NCI-H345 (cell line): ENCODE results near the gene RPRD2.

ENCODE experiments used
- DNase-seq: peaks from one replicate; lab custom pipeline; 2025; lab: John Stamatoyannopoulos, UW

Gene RPRD2

DNA sequence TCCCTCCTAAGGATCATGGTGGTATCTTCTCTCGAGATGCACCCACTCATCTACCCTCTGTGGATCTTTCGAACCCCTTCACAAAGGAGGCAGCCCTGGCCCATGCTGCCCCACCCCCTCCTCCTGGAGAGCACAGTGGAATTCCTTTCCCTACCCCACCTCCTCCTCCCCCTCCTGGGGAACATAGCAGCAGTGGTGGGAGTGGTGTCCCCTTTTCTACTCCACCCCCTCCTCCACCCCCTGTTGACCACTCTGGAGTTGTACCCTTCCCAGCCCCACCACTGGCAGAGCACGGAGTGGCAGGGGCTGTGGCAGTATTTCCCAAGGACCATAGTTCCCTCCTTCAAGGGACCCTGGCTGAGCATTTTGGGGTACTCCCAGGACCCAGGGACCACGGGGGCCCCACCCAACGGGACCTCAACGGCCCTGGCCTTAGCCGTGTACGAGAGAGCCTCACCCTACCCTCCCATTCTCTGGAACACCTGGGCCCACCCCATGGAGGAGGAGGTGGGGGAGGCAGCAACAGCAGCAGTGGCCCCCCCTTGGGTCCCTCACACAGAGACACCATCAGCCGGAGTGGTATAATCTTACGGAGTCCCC is 108.8 kb downstream of the RPRD2 start:
- DNase-seq, result no peak

DNA sequence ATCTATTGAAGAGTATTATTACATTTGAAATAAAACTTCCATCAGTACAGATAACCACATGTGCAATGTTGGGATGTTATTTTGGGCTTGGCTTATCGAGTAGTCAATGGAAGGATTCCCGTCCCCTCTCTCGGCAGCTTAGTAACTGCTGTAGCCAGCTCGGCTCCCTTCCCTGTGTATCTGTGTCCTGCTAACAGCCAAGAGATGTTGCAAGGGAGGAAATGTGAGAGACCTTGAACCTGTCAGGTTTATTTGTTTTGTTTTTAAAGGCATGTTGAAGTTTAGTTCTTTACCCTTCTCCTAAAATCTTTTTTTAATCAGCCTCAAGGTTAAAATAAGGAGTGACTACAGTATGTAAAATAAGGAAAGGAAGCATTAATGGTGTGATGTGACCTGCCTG is 109.7 kb downstream of the RPRD2 start:
- DNase-seq, result no peak

DNA sequence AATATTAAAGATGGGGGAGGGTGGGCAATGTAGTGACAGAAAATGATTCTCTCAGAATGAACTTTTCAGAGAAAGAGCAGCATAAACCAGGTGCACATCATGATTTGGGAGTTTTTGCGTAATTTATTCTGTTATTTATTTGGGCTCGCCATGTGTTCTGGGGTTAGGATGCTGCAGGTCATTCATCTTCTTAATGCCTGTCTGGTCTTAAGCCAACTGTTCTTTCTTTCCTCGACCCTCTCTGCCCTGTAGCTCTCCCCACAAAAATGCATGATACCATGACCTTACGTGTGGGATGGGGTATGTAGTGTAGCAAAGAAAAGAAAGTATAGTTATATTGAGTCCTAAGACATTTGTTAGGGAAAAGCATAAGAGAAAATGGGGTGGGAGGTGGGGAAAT is 110.9 kb downstream of the RPRD2 start:
- DNase-seq, result no peak

DNA sequence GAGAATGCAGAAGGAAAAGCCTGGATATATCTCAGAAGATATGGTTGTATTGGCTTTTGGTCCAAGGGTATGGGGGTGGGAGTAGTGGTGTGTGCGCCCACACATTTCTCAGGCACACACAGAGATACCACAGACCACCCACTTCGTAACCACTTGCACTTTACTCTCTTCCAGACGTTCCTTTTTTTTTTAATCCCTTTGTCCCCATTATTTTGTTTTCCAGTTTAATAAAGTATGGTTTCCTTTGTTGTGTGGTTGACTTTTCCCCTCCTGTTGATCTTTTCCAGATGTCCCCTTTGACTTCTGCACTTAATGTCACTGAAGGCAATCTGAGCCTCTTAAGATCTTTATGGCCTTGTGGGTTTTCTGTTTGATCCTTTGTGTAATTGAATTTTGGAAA is 112.8 kb downstream of the RPRD2 start:
- DNase-seq, result no peak

DNA sequence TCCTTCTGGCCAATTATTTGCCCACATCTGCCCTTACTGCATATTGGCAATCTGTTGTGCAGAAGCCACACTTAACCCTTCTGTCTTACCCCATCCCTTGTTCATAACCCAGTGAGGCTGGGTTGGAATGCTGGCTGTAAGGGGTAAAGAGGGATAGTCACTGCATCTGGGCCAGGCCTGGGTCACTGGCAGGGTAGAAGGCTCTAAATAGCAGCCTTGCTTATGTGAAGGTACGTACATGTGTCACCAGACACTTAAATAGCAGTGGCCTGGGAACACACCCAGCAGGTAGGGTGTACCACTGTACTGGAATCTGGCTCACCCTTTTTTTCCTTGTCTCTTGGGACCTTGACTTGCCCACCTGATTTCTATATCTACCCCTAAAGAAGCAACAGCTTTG is 113.4 kb downstream of the RPRD2 start:
- no peak for DNase-seq

DNA sequence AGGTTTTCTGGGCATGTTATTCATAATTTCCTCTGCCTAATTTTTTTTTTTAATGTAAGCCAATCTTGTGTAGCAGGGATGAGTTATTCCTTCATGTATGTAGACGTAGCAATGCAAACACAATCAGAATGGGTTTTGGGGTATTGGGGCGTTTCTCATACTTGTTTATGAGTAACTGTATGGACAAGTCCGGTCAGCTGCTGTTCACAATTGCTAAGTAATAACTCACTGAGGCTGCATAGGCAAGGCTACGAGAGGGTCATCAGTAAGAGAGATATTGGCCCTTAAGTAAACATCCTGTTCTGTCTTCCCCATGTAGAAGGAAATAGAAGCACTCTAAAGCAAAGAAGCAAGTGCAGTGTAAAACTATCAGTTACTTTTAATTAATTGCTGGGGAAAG is 113.8 kb downstream of the RPRD2 start:
- no peak for DNase-seq

DNA sequence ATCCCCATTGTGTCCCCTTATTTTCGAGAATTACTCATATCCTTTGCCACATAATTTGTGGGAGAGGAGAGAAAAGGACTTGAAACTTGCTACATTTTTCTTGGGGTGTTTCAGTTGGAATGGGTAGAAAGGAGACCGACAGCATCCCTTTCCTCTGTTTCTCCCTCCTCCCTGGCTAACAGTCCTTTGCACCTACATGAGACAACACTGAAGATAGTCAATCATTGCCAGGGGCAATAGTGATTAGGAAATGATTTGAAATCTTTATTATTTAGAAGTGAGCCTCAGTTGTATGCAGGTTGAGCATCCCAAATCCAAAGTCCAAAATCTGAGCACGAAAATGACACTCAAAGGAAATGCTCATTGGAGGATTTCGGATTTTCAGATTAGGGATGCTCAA is 115.4 kb downstream of the RPRD2 start:
- DNase-seq, result no peak

DNA sequence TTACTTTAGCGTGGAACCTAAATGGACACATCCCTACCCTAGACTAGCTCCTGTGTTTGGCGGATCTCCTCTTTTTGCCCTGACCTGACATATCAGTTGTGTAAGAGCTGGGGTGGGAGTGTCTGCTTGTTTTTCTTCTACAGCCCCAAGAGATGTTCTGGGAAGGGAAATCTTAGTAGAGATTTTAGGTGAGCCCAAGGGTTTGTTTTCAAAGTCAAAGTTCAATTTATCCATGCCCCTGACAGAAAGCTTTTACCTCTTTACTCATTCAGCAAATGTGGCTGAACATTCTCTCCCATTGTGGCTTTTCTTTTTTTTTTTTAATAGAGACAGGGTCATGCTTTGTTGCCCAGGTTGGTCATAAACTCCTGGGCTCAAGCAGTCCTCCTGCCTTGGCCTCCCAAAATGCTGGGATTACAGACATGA is 116.0 kb downstream of the RPRD2 start:
- DNase-seq, result no peak

DNA sequence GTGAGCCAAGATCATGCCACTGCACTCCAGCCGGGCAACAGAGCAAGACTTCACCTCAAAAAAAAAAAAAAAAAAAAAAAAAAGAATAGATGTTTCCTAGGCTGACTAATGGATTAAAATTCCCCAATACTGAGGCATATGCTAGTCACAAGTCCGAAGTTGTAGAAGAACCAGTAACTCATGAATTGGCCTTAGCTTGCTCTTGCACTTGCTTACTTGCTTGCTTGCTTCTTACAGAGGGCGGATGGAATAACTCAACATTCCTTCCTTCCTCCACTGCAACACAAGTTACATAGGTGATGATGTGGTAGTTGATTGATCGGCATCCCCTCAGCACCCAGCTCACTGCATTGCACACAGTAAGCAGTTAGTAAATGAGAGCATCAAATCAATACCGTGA is 120.5 kb downstream of the RPRD2 start:
- no peak for DNase-seq

DNA sequence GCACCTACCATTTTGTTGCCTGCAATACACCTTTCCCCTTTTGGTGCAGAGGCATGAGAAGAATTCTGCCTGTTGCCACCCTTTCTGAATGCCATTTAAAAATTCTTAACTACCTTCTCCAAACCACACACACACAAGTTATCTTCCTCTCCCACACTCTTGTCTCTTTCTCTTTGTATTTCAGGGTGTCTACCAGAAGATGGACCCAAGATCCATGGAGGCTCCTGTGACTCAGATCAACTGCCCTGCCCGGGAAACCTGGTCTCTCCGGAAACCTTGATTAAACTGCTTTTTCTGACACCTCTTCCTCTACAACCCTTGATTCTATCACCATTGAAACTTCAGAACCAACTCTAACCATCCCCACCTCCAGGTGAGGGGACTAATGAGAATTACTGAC is 120.9 kb downstream of the RPRD2 start:
- no peak for DNase-seq

DNA sequence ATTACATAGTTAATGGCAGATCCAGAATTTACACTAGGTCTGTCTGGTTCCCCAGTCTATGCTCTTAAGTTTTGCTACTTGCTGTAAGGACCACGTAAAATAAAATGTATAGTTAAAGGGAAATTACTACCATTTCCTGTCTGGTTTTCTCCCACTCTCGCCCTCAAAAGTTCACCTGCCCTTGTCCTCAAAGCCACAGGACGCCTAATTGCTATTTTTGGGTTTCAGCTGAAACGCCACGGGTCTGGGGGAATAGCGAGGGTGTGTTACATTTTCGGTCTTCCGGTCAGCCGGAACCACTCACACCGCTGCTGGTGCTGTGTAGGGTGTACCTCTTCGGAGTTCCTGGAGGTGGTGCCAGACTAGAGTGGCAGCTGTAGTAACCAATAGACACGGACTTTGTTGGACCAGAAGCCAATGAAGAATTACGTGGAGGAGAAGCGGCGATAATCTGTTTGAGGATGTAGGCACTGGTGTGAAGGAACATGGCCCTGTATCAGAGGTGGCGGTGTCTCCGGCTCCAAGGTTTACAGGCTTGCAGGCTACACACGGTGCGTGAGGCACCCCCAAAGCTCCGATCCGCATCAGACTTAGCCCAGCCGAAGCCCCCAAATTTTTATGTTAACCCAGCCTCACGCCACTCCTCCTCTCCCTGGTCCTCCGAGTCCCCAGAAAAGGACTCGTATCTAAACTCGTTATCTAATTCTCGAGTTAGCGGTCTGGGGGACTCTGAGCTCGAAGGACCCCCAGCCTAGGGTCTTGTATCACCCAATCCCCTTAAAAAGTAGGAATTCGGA is 123.2 kb downstream of the RPRD2 start, which contains the start of gene TARS2:
TSS of gene TARS2 (plus strand) at position 454 of the 797 bp plus-strand sequence. CDS start at position 486, 32 bp downstream.
- peak; percentile 100 for DNase-seq

DNA sequence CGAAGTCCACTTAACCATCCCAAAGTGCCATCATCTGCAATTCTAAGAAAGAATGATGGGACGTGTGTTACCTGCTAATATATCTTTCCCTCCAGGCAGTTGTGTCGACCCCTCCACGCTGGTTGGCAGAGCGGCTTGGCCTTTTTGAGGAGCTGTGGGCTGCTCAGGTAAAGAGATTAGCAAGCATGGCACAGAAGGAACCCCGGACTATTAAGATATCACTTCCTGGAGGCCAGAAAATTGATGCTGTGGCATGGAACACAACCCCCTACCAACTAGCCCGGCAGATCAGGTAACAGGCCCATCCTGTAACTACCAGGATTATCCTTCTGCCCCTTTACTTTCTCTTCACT is 123.8 kb downstream of the RPRD2 start:
- no peak for DNase-seq

DNA sequence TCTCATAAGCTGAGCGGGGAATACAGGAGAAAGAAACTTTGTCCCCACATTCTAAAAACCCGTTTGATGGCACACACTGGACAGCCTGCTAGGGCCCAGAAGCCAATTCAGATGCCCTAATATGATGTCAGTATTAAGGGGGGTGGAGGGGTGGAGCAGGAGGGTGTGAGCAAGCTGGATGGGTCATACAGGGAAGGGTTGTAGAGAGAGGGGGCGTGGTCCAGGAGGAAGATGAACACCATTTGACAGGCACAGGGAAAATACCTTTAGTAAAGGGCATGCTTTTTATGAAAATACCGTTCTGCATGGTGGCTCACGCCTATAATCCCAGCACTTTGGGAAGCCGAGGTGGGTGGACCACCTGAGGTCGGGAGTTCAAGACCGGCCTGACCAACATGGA is 129.2 kb downstream of the RPRD2 start:
- DNase-seq, result no peak

DNA sequence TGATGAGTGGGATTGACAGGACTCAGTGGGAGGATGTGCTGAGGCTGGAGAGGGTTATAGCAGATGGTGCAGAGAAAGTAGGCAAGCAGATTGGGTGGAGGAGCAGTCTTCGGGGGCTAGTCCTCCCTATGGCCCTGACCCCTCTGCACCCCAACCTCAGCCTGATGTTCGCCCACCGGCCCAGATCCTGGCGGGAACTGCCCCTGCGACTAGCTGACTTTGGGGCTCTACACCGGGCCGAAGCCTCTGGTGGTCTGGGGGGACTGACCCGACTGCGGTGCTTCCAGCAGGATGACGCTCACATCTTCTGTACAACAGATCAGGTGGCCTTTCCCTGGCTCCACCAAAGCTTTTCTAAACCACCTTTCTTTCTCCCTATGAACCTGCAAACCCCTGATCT is 134.4 kb downstream of the RPRD2 start:
- DNase-seq, result no peak

DNA sequence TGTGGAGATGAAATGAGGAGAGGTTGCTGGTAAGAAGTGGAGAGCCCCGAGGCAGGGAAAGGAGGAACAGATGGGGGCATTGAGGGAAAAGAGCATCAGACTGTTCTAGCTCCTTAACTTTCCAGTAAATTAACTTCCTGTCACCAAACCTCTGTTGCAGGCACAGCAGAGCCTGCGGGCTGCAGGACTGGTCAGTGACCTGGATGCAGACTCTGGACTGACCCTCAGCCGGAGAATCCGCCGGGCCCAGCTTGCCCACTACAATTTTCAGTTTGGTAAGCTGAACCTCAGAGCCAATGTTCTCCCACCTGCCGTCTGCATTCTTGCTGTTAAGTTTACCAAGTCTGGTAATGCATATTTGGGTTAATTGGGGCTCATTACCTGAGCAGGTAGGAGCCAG is 141.5 kb downstream of the RPRD2 start:
- no peak for DNase-seq

DNA sequence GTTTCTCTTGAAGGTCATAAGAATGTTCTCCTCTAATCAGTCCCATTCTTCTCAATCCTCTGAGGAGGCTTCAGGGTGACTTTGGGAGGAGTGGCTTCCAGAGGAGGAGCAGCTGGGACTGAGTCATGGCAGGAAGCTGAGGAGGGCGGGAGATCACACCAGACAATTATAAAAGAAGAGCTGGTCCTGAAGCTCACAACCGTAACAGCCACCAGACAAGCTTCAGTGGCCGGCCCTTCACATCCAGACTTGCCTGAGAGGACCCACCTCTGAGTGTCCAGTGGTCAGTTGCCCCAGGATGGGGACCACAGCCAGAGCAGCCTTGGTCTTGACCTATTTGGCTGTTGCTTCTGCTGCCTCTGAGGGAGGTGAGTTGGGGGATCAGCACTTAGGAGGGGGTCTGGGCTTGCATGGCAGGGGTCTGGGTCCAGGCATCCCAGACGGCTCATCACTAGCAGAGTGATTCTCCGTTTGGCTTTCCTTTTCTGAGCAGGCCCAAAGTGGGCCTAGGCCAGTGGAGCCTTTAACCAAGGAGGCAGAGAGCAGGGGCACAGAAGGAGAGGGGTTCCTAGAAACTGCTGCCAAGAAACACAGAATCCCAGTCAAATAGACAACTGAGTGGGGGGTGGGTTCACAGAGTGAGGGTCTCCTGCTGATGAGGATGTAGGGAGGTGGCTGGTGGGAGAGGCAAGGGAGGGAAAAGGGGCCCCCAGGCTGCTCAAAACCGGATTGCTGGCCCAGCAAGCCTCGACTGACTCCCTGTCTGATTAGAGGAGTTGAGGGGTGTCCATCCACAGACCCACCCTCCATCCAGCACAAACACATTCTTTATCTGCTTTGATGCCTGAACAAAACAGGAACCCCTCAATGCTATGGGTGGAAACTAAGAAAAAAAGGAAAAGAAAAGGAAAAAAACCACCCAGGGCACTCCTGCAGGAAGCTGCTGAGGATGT is 144.2 kb downstream of the RPRD2 start, which contains the start of gene ECM1:
TSS of gene ECM1 (plus strand) at position 198 of the 953 bp plus-strand sequence. CDS start at position 299, 101 bp downstream.
- DNase-seq, result no peak

DNA sequence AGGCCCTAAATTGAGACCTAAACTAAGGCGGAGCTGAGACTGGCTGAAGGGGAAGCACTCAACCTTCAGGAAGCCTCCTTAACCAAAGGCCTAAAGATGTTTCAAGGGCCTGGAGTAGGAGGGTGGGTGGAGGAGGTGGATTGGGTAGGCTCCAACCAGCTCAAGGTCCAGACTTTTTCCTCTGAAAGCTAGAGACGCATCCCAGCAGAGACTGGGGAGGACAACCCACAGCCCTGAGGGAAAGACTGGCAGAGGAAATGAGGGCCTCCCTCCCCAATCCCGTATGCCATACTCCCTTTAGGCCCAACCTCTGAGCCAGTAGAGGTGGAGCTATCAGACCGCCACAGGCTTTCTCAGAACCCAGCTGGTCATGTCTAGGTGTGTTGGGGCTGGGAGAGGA is 145.0 kb downstream of the RPRD2 start:
- no peak for DNase-seq

DNA sequence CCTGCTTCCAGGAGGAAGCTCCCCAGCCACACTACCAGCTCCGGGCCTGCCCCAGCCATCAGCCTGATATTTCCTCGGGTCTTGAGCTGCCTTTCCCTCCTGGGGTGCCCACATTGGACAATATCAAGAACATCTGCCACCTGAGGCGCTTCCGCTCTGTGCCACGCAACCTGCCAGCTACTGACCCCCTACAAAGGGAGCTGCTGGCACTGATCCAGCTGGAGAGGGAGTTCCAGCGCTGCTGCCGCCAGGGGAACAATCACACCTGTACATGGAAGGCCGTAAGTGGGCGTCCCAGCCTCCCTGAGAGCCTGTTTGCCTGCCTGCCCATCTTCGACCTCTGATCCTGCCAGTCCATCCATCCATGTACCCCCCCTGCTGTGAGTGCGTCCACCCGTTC is 147.6 kb downstream of the RPRD2 start:
- DNase-seq, result peak; percentile 99

DNA sequence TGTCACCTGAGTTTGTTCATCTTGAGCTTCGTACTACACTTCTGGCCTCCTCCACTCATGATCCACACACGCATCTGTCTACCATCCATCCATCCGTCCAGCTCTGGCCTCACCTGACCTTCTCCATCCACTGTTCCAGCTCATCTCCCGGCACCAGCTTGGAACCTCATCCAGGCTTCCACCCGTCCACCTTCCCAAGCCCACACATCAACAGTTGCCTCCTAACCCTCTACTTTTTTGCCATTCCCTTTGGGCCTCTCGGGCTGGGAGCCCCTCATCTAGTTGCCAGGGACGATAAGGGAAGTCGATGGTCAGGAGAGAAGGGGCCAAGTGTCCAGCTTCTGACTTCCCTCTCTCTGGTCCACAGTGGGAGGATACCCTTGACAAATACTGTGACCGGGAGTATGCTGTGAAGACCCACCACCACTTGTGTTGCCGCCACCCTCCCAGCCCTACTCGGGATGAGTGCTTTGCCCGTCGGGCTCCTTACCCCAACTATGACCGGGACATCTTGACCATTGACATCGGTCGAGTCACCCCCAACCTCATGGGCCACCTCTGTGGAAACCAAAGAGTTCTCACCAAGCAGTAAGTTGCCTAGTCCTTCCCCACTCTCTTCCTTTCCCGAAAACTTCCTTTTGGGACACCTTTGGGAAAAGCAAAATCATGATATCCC is 148.2 kb downstream of the RPRD2 start:
- no peak for DNase-seq

DNA sequence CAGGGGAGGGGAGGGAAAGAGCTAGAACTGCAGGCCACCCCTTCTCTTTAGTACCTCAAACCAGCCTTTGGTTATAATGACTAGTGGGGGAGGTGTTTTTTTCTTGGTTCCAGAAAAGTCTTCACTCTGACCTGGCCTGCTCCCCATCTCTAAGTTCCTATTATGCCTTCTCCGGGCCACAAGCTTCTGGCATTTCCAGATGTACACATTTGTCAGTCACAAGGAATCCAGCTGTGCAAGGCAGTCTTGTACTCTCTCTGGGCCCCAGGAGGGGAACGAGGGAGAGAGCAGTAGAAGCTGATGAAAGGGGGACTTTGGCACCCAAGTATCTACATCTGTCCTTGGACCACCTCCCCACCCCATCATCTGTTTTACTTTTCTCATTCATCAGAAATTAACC is 148.9 kb downstream of the RPRD2 start:
- DNase-seq, result no peak

DNA sequence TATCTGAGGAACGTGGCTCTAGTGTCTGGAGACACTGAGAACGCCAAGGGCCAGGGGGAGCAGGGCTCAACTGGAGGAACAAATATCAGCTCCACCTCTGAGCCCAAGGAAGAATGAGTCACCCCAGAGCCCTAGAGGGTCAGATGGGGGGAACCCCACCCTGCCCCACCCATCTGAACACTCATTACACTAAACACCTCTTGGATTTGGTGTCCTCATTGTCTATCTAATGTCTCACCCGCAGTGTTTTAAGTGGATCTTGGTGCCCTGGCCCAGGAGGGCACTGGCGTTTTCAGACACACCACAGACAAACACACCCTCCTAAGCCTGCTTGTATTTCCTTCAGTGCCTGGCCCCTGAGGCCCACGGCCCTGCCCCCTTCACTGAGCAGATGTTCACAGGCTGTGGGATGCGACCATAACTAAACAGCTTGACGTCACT is 149.4 kb downstream of the RPRD2 start:
- no peak for DNase-seq

DNA sequence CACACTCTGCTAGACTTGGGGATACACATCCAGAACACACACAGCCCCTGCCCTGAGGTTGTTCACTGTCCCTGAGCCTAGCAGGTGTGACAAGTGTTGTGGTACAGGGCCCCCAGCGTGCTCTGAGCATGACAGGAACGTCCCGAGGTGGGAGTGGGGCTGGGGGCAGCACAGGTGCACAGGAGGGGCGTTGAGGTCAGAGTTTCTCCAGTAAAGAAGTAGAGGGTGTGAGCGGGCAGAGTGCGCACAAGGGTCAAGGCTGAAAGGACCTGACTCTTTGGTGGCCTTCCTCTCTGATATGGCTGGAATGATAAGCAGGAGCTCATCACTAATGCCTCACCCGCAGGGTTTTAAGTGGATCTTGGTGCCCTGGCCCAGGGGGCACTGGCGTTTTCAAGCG is 150.3 kb downstream of the RPRD2 start:
- DNase-seq, result no peak
